Measurements from ENCODE around the gene TEKTIP1.

GRCh38 chr19:3523361-3524077 lies 15.5 kb upstream of the TEKTIP1 start:
- no peak for TF ChIP-seq CTCF (IDR thresholded peaks at IDR 0.05)
- TF ChIP-seq POLR2A (IDR thresholded peaks at IDR 0.05) = no peak

Measured in uterus (tissue), 2 donors.